A673 (cell line): ENCODE results near the gene CPB1. TPM values are rescaled to one million over a fixed set of nuclear protein-coding genes. Genes with fewer than 3 reads are reported as not detected.

ENCODE experiments used
- BruUV-seq: library from RNA; stranded (reverse); fragments of 400-500 nt; replicated peaks from 2 replicates; lab custom pipeline; 2021; lab: Mats Ljungman, UMichigan
- CTCF ChIA-PET: fragments of 300-600 bp; sonication (Branson Sonifier 250); formaldehyde crosslinking; loops from one replicate; lab custom pipeline; 2022; ENCODE audit warnings: antibody characterized with exemption; lab: Charles Lee
- POLR2A ChIA-PET: fragments of 300-600 bp; sonication (Branson Sonifier 250); formaldehyde crosslinking; loops from one replicate; lab custom pipeline; 2022; ENCODE audit warnings: antibody characterized with exemption; ENCODE audit not compliant: low non-redundant PET; lab: Charles Lee
- DNase-seq: peaks from one replicate; pipeline ENCODE4 v3.0.0-alpha.2; 2015; ENCODE audit warnings: low spot score
- H3K27ac ChIP-seq: fragments of 200-600 bp; sonication (generic); 2 replicates; pipeline ENCODE4 v1.5.1; 2016; ENCODE audit warnings: mixed run types, low read depth, mild to moderate bottlenecking, mixed read lengths, antibody characterized with exemption, low read length; ENCODE audit not compliant: poor library complexity, severe bottlenecking
- H3K27me3 ChIP-seq: fragments of 200-600 bp; sonication (generic); replicated peaks from 2 replicates; pipeline ENCODE4 v1.6.1; 2017; ENCODE audit warnings: mixed run types, low read depth, mild to moderate bottlenecking, mixed read lengths, antibody characterized with exemption, low read length; ENCODE audit not compliant: insufficient read depth, poor library complexity
- H3K36me3 ChIP-seq: fragments of 200-600 bp; sonication (generic); 2 replicates; pipeline ENCODE4 v1.6.1; 2016; ENCODE audit warnings: mixed run types, mild to moderate bottlenecking, mixed read lengths, antibody characterized with exemption, low read length; ENCODE audit not compliant: insufficient read depth, poor library complexity, severe bottlenecking
- H3K4me1 ChIP-seq: fragments of 200-600 bp; sonication (generic); 2 replicates; pipeline ENCODE4 v1.6.1; 2017; ENCODE audit warnings: mixed run types, mild to moderate bottlenecking, mixed read lengths, antibody characterized with exemption, low read length; ENCODE audit not compliant: insufficient read depth, poor library complexity, severe bottlenecking
- H3K4me3 ChIP-seq: fragments of 200-600 bp; sonication (generic); 2 replicates; pipeline ENCODE4 v1.5.1; 2016; ENCODE audit warnings: low read depth, mixed run types, mild to moderate bottlenecking, mixed read lengths, low read length; ENCODE audit not compliant: poor library complexity, severe bottlenecking
- H3K9me3 ChIP-seq: fragments of 200-600 bp; sonication (generic); 2 replicates; pipeline ENCODE4 v1.6.1; 2016; ENCODE audit warnings: mixed run types, low read depth, mild to moderate bottlenecking, mixed read lengths, antibody characterized with exemption, low read length; ENCODE audit not compliant: poor library complexity, severe bottlenecking
- EZH2 ChIP-seq: fragments of 200-600 bp; sonication (generic); IDR thresholded peaks from 2 replicates; pipeline ENCODE4 v1.6.1; 2017; ENCODE audit warnings: borderline replicate concordance, low read depth, mild to moderate bottlenecking, mixed read lengths, antibody characterized with exemption, low read length; ENCODE audit not compliant: poor library complexity, severe bottlenecking
- intact Hi-C: fragments of 100-400 bp; cut with micrococcal nuclease; formaldehyde crosslinking; loops from one replicate; pipeline ENCODE4 v1.10.0; 2022; ENCODE audit not compliant: unreplicated experiment
- total RNA-seq: library from RNA; stranded (reverse); gene quantifications from 2 replicates; pipeline ENCODE4 v1.2.3, GENCODE V29; 2021
- TF ChIP-seq, protein P1 (sequence below): fragments of 300-800, 200-600 bp; sonication (generic); conservative IDR thresholded peaks from 2 replicates; pipeline ENCODE4 v1.5.1; 2017; ENCODE audit warnings: low read depth, mild to moderate bottlenecking, antibody characterized with exemption, low read length, moderate library complexity, mixed read lengths

CPB1 gene
- total RNA-seq, 1 experiment from 2014 or later: not detected

DNA sequence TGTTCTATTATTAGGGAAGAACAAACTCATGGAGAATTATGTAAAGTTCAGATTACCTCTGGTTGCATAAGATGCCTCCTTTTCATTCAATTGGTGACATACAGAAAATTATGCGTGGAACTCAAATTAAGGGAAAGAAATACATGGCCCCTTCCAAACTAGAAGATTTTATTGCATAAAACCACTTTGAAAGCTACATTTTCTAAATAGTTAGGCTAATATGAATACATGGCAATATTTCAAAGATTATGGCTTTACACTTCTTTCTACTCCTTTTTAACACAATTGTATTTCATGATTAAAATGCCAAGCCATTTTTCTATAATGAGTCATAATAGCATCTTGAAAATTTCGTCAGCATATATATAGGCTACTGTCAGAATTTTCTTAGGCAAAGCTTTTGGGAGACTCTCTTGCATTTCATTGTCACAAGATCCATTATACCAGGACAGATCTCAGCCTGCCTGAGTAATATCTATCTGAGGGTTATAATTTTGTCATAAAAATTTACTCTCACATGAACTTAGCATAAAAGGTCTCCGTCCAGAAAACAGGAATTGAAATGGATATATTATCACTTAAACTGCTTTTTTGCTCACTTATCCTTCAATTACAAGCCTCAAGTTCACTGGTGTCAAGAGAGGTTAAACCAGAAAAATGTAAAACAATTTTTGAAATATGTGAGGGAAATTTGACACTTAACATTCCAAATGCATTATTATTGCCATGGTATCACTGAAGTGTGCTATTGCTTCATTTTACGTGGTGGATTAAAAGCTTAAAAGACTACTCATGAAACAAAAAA, 74.6 kb downstream of the CPB1 start:
- intact Hi-C loops: no loop called here
- no peaks in the 10 kb centered on the region for H3K9me3 ChIP-seq
- no peaks in the 10 kb centered on the region for H3K27me3 ChIP-seq
- H3K36me3 ChIP-seq: no peaks in the 10 kb centered on the region
- no peak overlapping the region for H3K4me3 ChIP-seq
- TF ChIP-seq, protein P1, sequence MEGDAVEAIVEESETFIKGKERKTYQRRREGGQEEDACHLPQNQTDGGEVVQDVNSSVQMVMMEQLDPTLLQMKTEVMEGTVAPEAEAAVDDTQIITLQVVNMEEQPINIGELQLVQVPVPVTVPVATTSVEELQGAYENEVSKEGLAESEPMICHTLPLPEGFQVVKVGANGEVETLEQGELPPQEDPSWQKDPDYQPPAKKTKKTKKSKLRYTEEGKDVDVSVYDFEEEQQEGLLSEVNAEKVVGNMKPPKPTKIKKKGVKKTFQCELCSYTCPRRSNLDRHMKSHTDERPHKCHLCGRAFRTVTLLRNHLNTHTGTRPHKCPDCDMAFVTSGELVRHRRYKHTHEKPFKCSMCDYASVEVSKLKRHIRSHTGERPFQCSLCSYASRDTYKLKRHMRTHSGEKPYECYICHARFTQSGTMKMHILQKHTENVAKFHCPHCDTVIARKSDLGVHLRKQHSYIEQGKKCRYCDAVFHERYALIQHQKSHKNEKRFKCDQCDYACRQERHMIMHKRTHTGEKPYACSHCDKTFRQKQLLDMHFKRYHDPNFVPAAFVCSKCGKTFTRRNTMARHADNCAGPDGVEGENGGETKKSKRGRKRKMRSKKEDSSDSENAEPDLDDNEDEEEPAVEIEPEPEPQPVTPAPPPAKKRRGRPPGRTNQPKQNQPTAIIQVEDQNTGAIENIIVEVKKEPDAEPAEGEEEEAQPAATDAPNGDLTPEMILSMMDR: no peak
- no peak for TF ChIP-seq EZH2
- CTCF ChIA-PET: no interaction called here
- peak overlapping the region; percentile 82 for H3K27ac ChIP-seq
- DNase-seq: peak; percentile 57
- POLR2A ChIA-PET: no interaction called here
- BruUV-seq: no TSS peak
- peaks cover 15% of the 10 kb centered on the region for H3K4me1 ChIP-seq

DNA sequence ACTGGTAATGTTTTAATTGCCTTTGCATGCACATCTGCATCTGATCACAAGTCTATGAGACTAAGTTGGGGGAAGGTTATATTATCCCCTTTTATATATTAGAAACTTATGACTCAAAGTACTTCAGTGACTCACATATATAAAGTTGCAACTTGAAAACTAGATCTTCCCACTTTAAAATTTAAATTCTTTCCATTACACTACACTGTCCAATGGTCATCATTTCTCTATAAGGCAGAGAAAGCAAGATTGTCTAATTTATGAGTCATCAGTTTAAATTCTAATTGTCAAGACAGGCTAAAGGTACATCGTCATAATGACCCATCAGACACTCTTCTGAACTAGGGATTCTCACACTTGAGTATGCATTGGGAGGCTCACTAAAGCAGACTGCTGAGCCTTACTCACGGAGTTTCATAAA, 75.4 kb downstream of the CPB1 start:
- no peaks in the 10 kb centered on the region for H3K27me3 ChIP-seq
- no TSS peak for BruUV-seq
- H3K36me3 ChIP-seq: no peaks in the 10 kb centered on the region
- no peak overlapping the region for H3K4me3 ChIP-seq
- no peak for TF ChIP-seq EZH2
- TF ChIP-seq, protein P1: no peak
- ChIA-PET CTCF (no interaction called here), POLR2A (no interaction called here)
- H3K9me3 ChIP-seq: no peaks in the 10 kb centered on the region
- H3K4me1 ChIP-seq: peaks cover 15% of the 10 kb centered on the region
- H3K27ac ChIP-seq: peak overlapping the region; percentile 82
- intact Hi-C loops: no loop called here
- DNase-seq: peak; percentile 25

DNA sequence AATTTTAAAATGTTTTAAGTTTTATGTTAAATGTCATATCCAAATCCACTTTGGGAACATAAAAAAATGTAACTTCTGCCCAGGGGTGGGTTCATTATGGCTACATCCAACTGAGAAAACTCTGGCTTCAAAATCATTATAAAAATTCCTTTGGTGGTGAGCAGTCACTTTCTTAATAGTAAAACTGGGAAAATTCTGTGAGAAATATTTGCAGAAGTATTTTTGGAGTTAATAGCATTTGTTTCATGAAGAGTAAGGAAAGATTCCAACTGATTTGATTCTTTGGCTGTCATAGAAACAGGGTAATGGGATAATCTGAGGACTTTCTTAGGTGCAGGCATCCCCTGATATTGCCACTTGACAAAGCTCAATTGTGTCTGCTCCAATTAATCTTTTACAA, 76.3 kb downstream of the CPB1 start:
- DNase-seq: no peak
- ChIA-PET CTCF (interaction anchor here (0.7 kb wide), 1 partner anchor 1289 kb away, joined by 5 read pairs; no protein-coding TSS in a partner anchor), POLR2A (no interaction called here)
- Histone ChIP-seq H3K4me3 (no peak overlapping the region), H3K36me3 (no peaks in the 10 kb centered on the region), H3K9me3 (no peaks in the 10 kb centered on the region), H3K27ac (no peak overlapping the region), H3K27me3 (no peaks in the 10 kb centered on the region), H3K4me1 (peaks cover 15% of the 10 kb centered on the region)
- intact Hi-C loops: no loop called here
- TF ChIP-seq, protein P1: no peak
- no peak for TF ChIP-seq EZH2
- BruUV-seq: no TSS peak
